ENCODE results near the gene SENP2. TPM values are rescaled to one million over a fixed set of nuclear protein-coding genes. Genes with fewer than 3 reads are reported as not detected.

SENP2 gene
- total RNA-seq, 1 experiment from 2014 or later = 52.7 TPM

DNA sequence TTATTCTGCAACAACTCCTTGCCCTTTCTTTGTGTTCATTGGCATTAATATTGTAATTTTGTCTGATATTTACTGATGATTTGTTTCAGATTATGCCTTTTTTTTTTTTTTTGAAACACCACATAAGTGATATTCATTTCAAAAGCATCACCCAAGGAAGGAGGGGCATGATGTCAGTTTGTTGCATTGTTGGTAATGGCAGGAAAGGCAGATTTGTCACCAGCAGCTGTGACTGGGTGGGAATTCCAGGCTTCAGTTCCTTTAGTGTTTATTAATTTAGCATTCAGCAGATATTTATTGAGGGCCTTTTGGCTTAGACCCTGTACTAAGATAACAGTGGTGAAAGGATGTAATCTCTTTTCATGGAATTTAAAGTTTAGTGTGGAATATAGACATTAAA lies 19.5 kb downstream of the SENP2 start:
- no peak for DNase-seq (ENCODE audit: low read depth, low spot score)
- Histone ChIP-seq H3K4me3 (ENCODE audit: low read depth in 2 of 2, low read length in 2 of 2) (no peak overlapping the region), H3K27me3 (ENCODE audit: control insufficient read depth, insufficient read depth, low read length) (no peaks in the 10 kb centered on the region), H3K36me3 (ENCODE audit: control insufficient read depth, insufficient read depth, low read length) (peaks cover 5% of the 10 kb centered on the region; the same call in 1 of the 2 replicates), H3K4me1 (ENCODE audit: control insufficient read depth, insufficient read depth, low read length) (no peaks in the 10 kb centered on the region), H3K9me3 (ENCODE audit: control insufficient read depth, insufficient read depth, low read depth, low read length) (no peaks in the 10 kb centered on the region), H3K27ac (ENCODE audit: low read length) (no peak overlapping the region)
- no TSS peak for BruUV-seq (replicated peaks)
- intact Hi-C loops (cut with micrococcal nuclease; ENCODE audit: unreplicated experiment) (no loop called here), in situ Hi-C loops (cut with HindIII; ENCODE audit: low pct_unique_long_range_greater_than_20kb, low sequenced_read_pairs) (no loop called here)
- CTCF ChIA-PET = no interaction called here
- POLR2A ChIA-PET = no interaction called here
- no peak for TF ChIP-seq REST (IDR thresholded peaks at IDR 0.05; ENCODE audit: insufficient read depth in 1 of 2, low read depth in 2 of 2, low read length in 1 of 2)
- no peak for TF ChIP-seq TCF7L2 (IDR thresholded peaks at IDR 0.05; ENCODE audit: low read depth, low read length)
- no peak for TF ChIP-seq CTCF (IDR thresholded peaks at IDR 0.05)
- TF ChIP-seq SIN3A (IDR thresholded peaks at IDR 0.05; ENCODE audit: borderline replicate concordance, insufficient read depth, low read depth, low read length) = no peak
- TF ChIP-seq POLR2AphosphoS5 (IDR thresholded peaks at IDR 0.05; ENCODE audit: low read depth, low read length) = no peak
- no peak for ATAC-seq

- H3K27me3 ChIP-seq (ENCODE audit: control insufficient read depth, insufficient read depth, low read length) = no peaks in the 10 kb centered on the region
- POLR2A ChIA-PET = no interaction called here
- H3K27ac ChIP-seq (ENCODE audit: low read length) = no peak overlapping the region
- TF ChIP-seq REST (IDR thresholded peaks at IDR 0.05; ENCODE audit: insufficient read depth in 1 of 2, low read depth in 2 of 2, low read length in 1 of 2) (no peak), TCF7L2 (IDR thresholded peaks at IDR 0.05; ENCODE audit: low read depth, low read length) (no peak), CTCF (IDR thresholded peaks at IDR 0.05) (no peak), POLR2AphosphoS5 (IDR thresholded peaks at IDR 0.05; ENCODE audit: low read depth, low read length) (no peak), SIN3A (IDR thresholded peaks at IDR 0.05; ENCODE audit: borderline replicate concordance, insufficient read depth, low read depth, low read length) (no peak)
- BruUV-seq (replicated peaks) = no TSS peak
- H3K36me3 ChIP-seq (ENCODE audit: control insufficient read depth, insufficient read depth, low read length) = peaks cover 5% of the 10 kb centered on the region; the same call in 1 of the 2 replicates
- CTCF ChIA-PET = no interaction called here
- ATAC-seq (no peak), DNase-seq (ENCODE audit: low read depth, low spot score) (no peak)
- H3K4me3 ChIP-seq (ENCODE audit: low read depth in 2 of 2, low read length in 2 of 2) = no peak overlapping the region
- no peaks in the 10 kb centered on the region for H3K4me1 ChIP-seq (ENCODE audit: control insufficient read depth, insufficient read depth, low read length)
- intact Hi-C loops (cut with micrococcal nuclease; ENCODE audit: unreplicated experiment) (no loop called here), in situ Hi-C loops (cut with HindIII; ENCODE audit: low pct_unique_long_range_greater_than_20kb, low sequenced_read_pairs) (no loop called here)
- H3K9me3 ChIP-seq (ENCODE audit: control insufficient read depth, insufficient read depth, low read depth, low read length) = no peaks in the 10 kb centered on the region
Measured at GRCh38 chr3:185606196-185606595, 20.1 kb downstream of the SENP2 start.
